Cardiac muscle cell (in vitro differentiated cells and primary cell): Measurements from ENCODE around the gene RAD23A. TPM values are rescaled to one million over a fixed set of nuclear protein-coding genes. Genes with fewer than 3 reads are reported as not detected.
A peak's percentile ranks its signal among the peaks of the same experiment; 100 is the strongest.

Source experiments
- DNase-seq, 2 donors: peaks; one replicate each; pipeline versions ENCODE4 v3.0.0 to v3.0.0-alpha.2; 2010 to 2017; ENCODE audit warnings: low read depth in 1 of 2, low spot score in 1 of 2
- H3K27ac ChIP-seq: fragments of 200-600 bp; sonication (generic); 2 replicates; pipeline ENCODE4 v1.5.1; 2016
- H3K27me3 ChIP-seq: fragments of 200-600 bp; sonication (generic); 2 replicates; pipeline ENCODE4 v1.6.0; 2016; ENCODE audit warnings: control low read depth
- H3K36me3 ChIP-seq: fragments of 200-600 bp; sonication (generic); 2 replicates; pipeline ENCODE4 v1.5.1; 2016; ENCODE audit warnings: control low read depth
- H3K4me1 ChIP-seq: fragments of 200-600 bp; sonication (generic); 2 replicates; pipeline ENCODE4 v1.8.1; 2017; ENCODE audit warnings: low read depth, mild to moderate bottlenecking, mixed run types
- H3K4me3 ChIP-seq: fragments of 200-600 bp; sonication (generic); 2 replicates; pipeline ENCODE4 v1.5.1; 2016; ENCODE audit warnings: mild to moderate bottlenecking
- H3K9me3 ChIP-seq: fragments of 200-600 bp; sonication (generic); 2 replicates; pipeline ENCODE4 v1.5.1; 2017; ENCODE audit warnings: low read depth, mild to moderate bottlenecking, control low read depth
- polyA plus RNA-seq: library from polyadenylated mRNA; unstranded; fragments of >200 nt; fragmentation: Nextera tagmentation; extraction: Ambion mirVana; gene quantifications from 2 replicates; pipeline ENCODE4 v1.2.1, GENCODE V29; 2016
- total RNA-seq: library from RNA; depleted of rRNA; stranded (reverse); fragments of >200 nt; gene quantifications from 2 replicates; pipeline ENCODE4 v1.2.3, GENCODE V29; 2016
- TF ChIP-seq, protein P1 (sequence below): IDR thresholded peaks from 2 replicates; pipeline ENCODE4 v1.5.1; 2012; ENCODE audit warnings: low read depth, mild to moderate bottlenecking, low read length

RAD23A gene
- total and polyA plus RNA-seq, 2 experiments from 2014 or later, result 182 to 191 TPM

GRCh38 chr19:12967907-12968306 is 22.2 kb downstream of the RAD23A start:
- TF ChIP-seq, protein P1, sequence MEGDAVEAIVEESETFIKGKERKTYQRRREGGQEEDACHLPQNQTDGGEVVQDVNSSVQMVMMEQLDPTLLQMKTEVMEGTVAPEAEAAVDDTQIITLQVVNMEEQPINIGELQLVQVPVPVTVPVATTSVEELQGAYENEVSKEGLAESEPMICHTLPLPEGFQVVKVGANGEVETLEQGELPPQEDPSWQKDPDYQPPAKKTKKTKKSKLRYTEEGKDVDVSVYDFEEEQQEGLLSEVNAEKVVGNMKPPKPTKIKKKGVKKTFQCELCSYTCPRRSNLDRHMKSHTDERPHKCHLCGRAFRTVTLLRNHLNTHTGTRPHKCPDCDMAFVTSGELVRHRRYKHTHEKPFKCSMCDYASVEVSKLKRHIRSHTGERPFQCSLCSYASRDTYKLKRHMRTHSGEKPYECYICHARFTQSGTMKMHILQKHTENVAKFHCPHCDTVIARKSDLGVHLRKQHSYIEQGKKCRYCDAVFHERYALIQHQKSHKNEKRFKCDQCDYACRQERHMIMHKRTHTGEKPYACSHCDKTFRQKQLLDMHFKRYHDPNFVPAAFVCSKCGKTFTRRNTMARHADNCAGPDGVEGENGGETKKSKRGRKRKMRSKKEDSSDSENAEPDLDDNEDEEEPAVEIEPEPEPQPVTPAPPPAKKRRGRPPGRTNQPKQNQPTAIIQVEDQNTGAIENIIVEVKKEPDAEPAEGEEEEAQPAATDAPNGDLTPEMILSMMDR, result no peak
- no peaks in the 10 kb centered on the region for H3K9me3 ChIP-seq
- H3K27me3 ChIP-seq, result no peaks in the 10 kb centered on the region
- DNase-seq, result no peak
- H3K4me1 ChIP-seq, result no peaks in the 10 kb centered on the region
- H3K27ac ChIP-seq, result no peak overlapping the region
- no peaks in the 10 kb centered on the region for H3K36me3 ChIP-seq
- H3K4me3 ChIP-seq, result no peak overlapping the region

GRCh38 chr19:12969292-12969988 is 23.8 kb downstream of the RAD23A start, which contains the start of gene DAND5:
Gene DAND5, plus strand, starts transcription at chr19:12969576. Its CDS starts 85 bp downstream, at chr19:12969661.
- no peak for DNase-seq
- Histone ChIP-seq H3K9me3 (no peaks in the 10 kb centered on the region), H3K4me1 (no peaks in the 10 kb centered on the region), H3K4me3 (no peak within 1 kb of the TSS), H3K27ac (peak within 1 kb of the TSS; percentile 11), H3K27me3 (no peaks in the 10 kb centered on the region), H3K36me3 (no peaks in the 10 kb centered on the region)
- TF ChIP-seq, protein P1, result no peak

DNA sequence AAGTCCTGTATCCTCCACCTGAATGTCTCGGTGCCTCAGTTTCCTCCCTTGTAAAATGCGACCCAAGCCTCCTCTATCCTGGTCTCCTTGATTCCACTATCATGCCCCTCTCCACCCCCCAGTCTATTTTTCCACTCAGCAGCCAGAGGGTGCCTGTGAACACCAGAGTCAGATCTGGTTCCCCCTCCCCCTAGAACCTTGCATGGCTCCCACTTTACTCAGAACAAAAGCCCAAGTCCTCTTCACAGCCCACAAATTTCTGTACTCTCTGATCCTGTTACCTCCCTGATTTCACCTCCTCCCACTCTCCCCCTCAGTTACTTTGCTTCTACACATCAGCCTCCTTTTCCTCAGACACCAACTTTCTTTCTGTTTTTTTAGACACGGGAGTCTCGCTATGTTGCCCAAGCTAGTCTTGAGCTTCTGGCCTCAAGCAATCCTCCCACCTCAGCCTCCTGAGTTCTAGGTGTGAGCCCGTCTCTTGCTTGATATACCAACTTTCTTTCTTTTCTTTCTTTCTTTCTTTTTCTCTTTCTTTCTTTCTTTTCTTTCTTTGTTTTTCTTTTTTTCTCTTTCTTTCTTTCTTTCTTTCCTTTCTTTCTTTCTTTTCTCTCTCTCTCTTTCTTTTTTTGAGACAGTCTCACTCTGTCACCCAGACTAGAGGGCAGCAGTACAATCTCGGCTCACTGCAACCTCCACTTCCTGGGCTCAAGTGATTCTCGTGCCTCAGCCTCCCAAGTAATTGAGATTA is 24.6 kb downstream of the RAD23A start:
- no peaks in the 10 kb centered on the region for H3K36me3 ChIP-seq
- H3K27ac ChIP-seq, result no peak overlapping the region
- no peaks in the 10 kb centered on the region for H3K9me3 ChIP-seq
- H3K4me3 ChIP-seq, result no peak overlapping the region
- TF ChIP-seq, protein P1, result no peak
- H3K27me3 ChIP-seq, result peaks cover under 1% of the 10 kb centered on the region
- no peak for DNase-seq
- H3K4me1 ChIP-seq, result no peaks in the 10 kb centered on the region

DNA sequence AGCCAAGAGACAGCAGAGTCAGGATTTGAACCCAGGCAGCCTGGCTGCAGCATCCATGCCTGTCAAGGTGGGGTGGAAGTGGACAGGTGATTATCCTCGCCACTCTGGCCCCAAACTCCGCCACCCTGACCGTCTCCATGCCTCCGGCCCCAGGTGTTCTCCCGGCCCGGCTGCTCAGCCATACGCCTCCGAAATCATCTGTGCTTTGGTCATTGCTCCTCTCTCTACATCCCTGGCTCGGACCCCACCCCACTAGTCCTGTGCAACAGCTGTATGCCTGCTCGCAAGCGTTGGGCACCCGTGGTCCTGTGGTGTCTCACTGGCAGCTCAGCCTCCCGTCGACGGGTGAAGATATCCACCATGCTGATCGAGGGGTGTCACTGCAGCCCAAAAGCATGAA is 27.6 kb downstream of the RAD23A start:
- DNase-seq, result no peak
- Histone ChIP-seq H3K36me3 (no peaks in the 10 kb centered on the region), H3K4me3 (no peak overlapping the region), H3K4me1 (no peaks in the 10 kb centered on the region), H3K27me3 (peaks cover 13% of the 10 kb centered on the region), H3K9me3 (no peaks in the 10 kb centered on the region), H3K27ac (no peak overlapping the region)
- TF ChIP-seq, protein P1, result no peak

- TF ChIP-seq, protein P1, result no peak
- no peak overlapping the region for H3K27ac ChIP-seq
- no peak for DNase-seq
- no peaks in the 10 kb centered on the region for H3K9me3 ChIP-seq
- no peaks in the 10 kb centered on the region for H3K36me3 ChIP-seq
- no peaks in the 10 kb centered on the region for H3K4me1 ChIP-seq
- peaks cover 21% of the 10 kb centered on the region for H3K27me3 ChIP-seq
- no peak overlapping the region for H3K4me3 ChIP-seq
These were observed 28.9 kb downstream of the RAD23A start for GRCh38 chr19:12974301-12975220.
